Esophagus squamous epithelium (tissue), 4 donors: ENCODE measurements around the gene EPAS1.

Experiments
- POLR2A ChIP-seq, 4 donors: fragments of 450-650 bp; IDR thresholded peaks; one replicate each; pipeline ENCODE4 v1.6.1; 2017; ENCODE audit warnings: antibody characterized with exemption in 4 of 4, mild to moderate bottlenecking in 4 of 4, moderate library complexity in 3 of 4
- TF ChIP-seq, protein P1 (sequence below), 6 experiments: fragments of 450-650 bp in 4 of 6; fragments of 200-600 bp in 2 of 6; sonication (generic) in 2 of 6; IDR thresholded peaks; one replicate each; pipeline ENCODE4 v1.5.1; 2016 to 2019; ENCODE audit warnings: antibody characterized with exemption in 6 of 6, mild to moderate bottlenecking in 4 of 6, moderate library complexity in 4 of 6

DNA sequence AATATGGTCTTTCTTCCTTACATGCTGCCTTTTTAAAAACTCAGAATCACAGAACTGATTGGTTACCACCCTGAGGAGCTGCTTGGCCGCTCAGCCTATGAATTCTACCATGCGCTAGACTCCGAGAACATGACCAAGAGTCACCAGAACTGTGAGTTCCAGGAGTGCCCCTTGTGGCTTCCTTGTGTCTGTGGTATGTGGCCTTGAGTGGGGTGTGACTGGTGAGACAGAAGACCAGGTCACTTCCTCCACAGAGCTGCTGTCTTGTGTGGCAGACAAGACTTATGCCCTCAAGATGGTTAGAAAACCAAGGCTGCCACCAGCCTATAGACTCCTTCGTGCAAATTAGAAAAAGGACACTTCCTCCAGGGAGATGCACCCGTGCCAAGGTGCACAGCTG lies 72.6 kb downstream of the EPAS1 start:
- TF ChIP-seq POLR2A (IDR thresholded peaks at IDR 0.05): no peak
- TF ChIP-seq, protein P1, sequence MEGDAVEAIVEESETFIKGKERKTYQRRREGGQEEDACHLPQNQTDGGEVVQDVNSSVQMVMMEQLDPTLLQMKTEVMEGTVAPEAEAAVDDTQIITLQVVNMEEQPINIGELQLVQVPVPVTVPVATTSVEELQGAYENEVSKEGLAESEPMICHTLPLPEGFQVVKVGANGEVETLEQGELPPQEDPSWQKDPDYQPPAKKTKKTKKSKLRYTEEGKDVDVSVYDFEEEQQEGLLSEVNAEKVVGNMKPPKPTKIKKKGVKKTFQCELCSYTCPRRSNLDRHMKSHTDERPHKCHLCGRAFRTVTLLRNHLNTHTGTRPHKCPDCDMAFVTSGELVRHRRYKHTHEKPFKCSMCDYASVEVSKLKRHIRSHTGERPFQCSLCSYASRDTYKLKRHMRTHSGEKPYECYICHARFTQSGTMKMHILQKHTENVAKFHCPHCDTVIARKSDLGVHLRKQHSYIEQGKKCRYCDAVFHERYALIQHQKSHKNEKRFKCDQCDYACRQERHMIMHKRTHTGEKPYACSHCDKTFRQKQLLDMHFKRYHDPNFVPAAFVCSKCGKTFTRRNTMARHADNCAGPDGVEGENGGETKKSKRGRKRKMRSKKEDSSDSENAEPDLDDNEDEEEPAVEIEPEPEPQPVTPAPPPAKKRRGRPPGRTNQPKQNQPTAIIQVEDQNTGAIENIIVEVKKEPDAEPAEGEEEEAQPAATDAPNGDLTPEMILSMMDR (IDR thresholded peaks at IDR 0.05): no peak
